ENCODE results near the gene TRA2B.
A peak's percentile ranks its signal among the peaks of the same experiment; 100 is the strongest.

Gene TRA2B

GRCh38 chr3:185931777-185932612, 5.8 kb downstream of the TRA2B start:
- TF ChIP-seq ZFX (IDR thresholded peaks at IDR 0.05; ENCODE audit: borderline replicate concordance) (no peak), CTCF (IDR thresholded peaks at IDR 0.05) (no peak)
- no peak overlapping the region for H3K27ac ChIP-seq

- TF ChIP-seq ZFX (IDR thresholded peaks at IDR 0.05; ENCODE audit: borderline replicate concordance) (no peak), CTCF (IDR thresholded peaks at IDR 0.05) (no peak)
- no peak overlapping the region for H3K27ac ChIP-seq
These were observed 7.3 kb downstream of the TRA2B start for GRCh38 chr3:185930393-185931107.

- TF ChIP-seq CTCF (IDR thresholded peaks at IDR 0.05): no peak
- TF ChIP-seq ZFX (IDR thresholded peaks at IDR 0.05; ENCODE audit: borderline replicate concordance): no peak
- H3K27ac ChIP-seq: no peak overlapping the region
These were observed 8.3 kb downstream of the TRA2B start for GRCh38 chr3:185929192-185930151.

DNA sequence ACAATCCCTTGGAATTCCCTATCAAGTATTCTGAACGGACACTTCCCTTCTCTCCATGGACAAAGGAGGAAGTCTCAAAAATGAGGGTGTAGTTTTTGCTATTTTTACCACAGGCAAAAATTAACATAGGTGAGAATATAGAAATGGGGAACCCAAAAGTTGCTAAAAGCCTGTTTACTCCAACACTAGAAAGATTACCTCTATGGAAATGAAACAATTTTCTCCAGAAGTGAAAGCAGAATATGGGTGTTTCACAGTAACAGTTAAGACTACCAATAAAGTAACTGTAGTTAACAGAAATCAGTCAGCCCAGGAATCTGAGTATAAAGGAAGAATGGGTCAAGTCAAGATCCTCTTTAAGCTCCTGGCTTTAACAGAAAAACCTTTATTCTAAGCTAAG, 9.3 kb downstream of the TRA2B start:
- no peak for TF ChIP-seq CTCF (IDR thresholded peaks at IDR 0.05)
- no peak for TF ChIP-seq ZFX (IDR thresholded peaks at IDR 0.05; ENCODE audit: borderline replicate concordance)
- no peak overlapping the region for H3K27ac ChIP-seq

- TF ChIP-seq CTCF (IDR thresholded peaks at IDR 0.05): no peak
- no peak for TF ChIP-seq ZFX (IDR thresholded peaks at IDR 0.05; ENCODE audit: borderline replicate concordance)
- no peak overlapping the region for H3K27ac ChIP-seq
These were observed 10.2 kb downstream of the TRA2B start for GRCh38 chr3:185927501-185928200.

- peak overlapping the region; percentile 9; the same call in 1 of the 2 replicates for H3K27ac ChIP-seq
- TF ChIP-seq ZFX (IDR thresholded peaks at IDR 0.05; ENCODE audit: borderline replicate concordance) (no peak), CTCF (IDR thresholded peaks at IDR 0.05) (no peak)
These were observed 11.4 kb downstream of the TRA2B start for GRCh38 chr3:185926445-185926844.

All from 22Rv1 (cell line).